Nephron progenitor cell (in vitro differentiated cells): ENCODE data around the gene SMIM36.
A peak's percentile ranks its signal among the peaks of the same experiment; 100 is the strongest.
"Not testable (repeated sequence)": the region's sequence is repeated elsewhere in the genome, so short reads cannot be mapped to it uniquely, and the experiment has no call there.

Experiments
- DNase-seq: peaks from one replicate; pipeline ENCODE4 v3.0.0; 2021
- H3K27ac Mint-ChIP-seq: 2 replicates; pipeline ENCODE4 v1.8.0; 2021; ENCODE audit warnings: mild to moderate bottlenecking, moderate library complexity, mixed read lengths
- H3K27me3 Mint-ChIP-seq: 2 replicates; pipeline ENCODE4 v1.8.0; 2021; ENCODE audit warnings: mild to moderate bottlenecking, low read depth, mixed read lengths; ENCODE audit not compliant: poor library complexity
- H3K36me3 Mint-ChIP-seq: 2 replicates; pipeline ENCODE4 v1.8.0; 2021; ENCODE audit warnings: low read depth, mixed read lengths
- H3K4me1 Mint-ChIP-seq: 2 replicates; pipeline ENCODE4 v1.8.0; 2021; ENCODE audit warnings: mixed read lengths
- H3K4me3 Mint-ChIP-seq: 2 replicates; pipeline ENCODE4 v1.8.0; 2021; ENCODE audit warnings: mild to moderate bottlenecking, moderate library complexity, mixed read lengths
- H3K9me3 Mint-ChIP-seq: 2 replicates; pipeline ENCODE4 v1.8.0; 2021; ENCODE audit warnings: mild to moderate bottlenecking, moderate library complexity, mixed read lengths
- CTCF ChIP-seq: fragments of 200-600 bp; sonication (generic); IDR thresholded peaks from 2 replicates; pipeline ENCODE4 v1.5.0; 2021; ENCODE audit warnings: antibody characterized with exemption

The SMIM36 gene

GRCh38 chr17:55423535-55423934 lies 87.7 kb downstream of the SMIM36 start:
- no peak for DNase-seq
- Mint-ChIP-seq H3K27me3 (peaks cover 24% of the 10 kb centered on the region), H3K36me3 (peaks cover 13% of the 10 kb centered on the region), H3K4me1 (peaks cover 27% of the 10 kb centered on the region), H3K9me3 (peaks cover 10% of the 10 kb centered on the region), H3K27ac (no peak overlapping the region), H3K4me3 (no peak overlapping the region)
- no peak for TF ChIP-seq CTCF

DNA sequence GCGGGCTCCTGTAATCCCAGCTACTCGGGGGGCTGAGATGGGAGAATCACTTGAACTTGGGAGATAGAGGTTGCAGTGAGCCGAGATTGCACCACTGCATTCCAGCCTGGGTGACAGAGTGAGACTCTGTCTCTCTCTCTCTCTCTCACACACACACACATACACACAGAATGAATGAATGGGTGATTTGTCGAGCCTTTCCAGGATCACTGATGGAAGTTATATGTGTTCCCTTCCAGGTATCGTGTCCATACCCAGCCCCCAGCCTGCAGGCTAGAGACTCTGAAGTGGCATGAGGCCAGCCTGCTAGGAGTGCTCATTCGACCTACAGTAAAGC lies 88.5 kb downstream of the SMIM36 start:
- H3K4me3 Mint-ChIP-seq, result peak overlapping the region; percentile 52
- H3K27ac Mint-ChIP-seq, DNase-seq: not testable (repeated sequence)
- peaks cover 27% of the 10 kb centered on the region for H3K4me1 Mint-ChIP-seq
- peaks cover 24% of the 10 kb centered on the region for H3K27me3 Mint-ChIP-seq
- H3K36me3 Mint-ChIP-seq, result peaks cover 20% of the 10 kb centered on the region
- peaks cover 14% of the 10 kb centered on the region for H3K9me3 Mint-ChIP-seq

- H3K9me3 Mint-ChIP-seq, result peaks cover 29% of the 10 kb centered on the region
- H3K27me3 Mint-ChIP-seq, result peaks cover 24% of the 10 kb centered on the region
- H3K36me3 Mint-ChIP-seq, result peaks cover 35% of the 10 kb centered on the region
- H3K4me1 Mint-ChIP-seq, result peaks cover 27% of the 10 kb centered on the region
- peak within 1 kb of the TSS; percentile 91 for H3K4me3 Mint-ChIP-seq
- peak; percentile 49 for DNase-seq
- H3K27ac Mint-ChIP-seq, result peak within 1 kb of the TSS; percentile 57
- TF ChIP-seq CTCF, result no peak
Observed at GRCh38 chr17:55421179-55421934, 89.9 kb downstream of the SMIM36 start, which contains the start of gene MMD. Gene MMD, minus strand, starts transcription at chr17:55421835. Its CDS starts 140 bp downstream, at chr17:55421695.

DNA sequence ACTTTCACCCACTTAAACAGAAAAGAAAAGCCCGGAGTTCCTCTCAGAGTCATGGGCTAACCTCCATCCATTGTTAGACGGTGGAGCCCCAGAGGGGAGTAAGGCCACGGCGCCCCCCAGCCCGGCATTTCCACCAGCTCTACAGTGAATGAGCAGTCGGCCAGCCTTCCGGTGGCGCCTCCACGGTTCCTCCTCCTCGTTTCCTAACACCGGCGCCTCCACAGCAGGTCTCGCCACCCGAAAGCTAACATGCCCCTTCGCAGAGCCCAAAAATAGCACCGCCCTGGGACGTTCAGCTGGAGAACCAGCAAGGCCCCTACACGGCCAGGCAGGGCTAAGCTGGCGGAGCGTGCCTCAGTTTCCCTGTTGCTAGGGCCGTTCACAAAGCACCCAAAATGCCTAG lies 90.5 kb downstream of the SMIM36 start:
- Mint-ChIP-seq H3K36me3 (peaks cover 40% of the 10 kb centered on the region), H3K4me1 (peaks cover 27% of the 10 kb centered on the region), H3K4me3 (peak overlapping the region; percentile 91), H3K27ac (peak overlapping the region; percentile 57), H3K27me3 (peaks cover 22% of the 10 kb centered on the region), H3K9me3 (peaks cover 31% of the 10 kb centered on the region)
- peak; percentile 51 for DNase-seq
- no peak for TF ChIP-seq CTCF

GRCh38 chr17:55420067-55420775 lies 91.0 kb downstream of the SMIM36 start:
- no peak for TF ChIP-seq CTCF
- DNase-seq, result no peak
- Mint-ChIP-seq H3K4me3 (peak overlapping the region; percentile 91), H3K4me1 (peaks cover 30% of the 10 kb centered on the region), H3K27ac (peak overlapping the region; percentile 57), H3K9me3 (peaks cover 31% of the 10 kb centered on the region), H3K27me3 (peaks cover 16% of the 10 kb centered on the region), H3K36me3 (peaks cover 43% of the 10 kb centered on the region)

DNA sequence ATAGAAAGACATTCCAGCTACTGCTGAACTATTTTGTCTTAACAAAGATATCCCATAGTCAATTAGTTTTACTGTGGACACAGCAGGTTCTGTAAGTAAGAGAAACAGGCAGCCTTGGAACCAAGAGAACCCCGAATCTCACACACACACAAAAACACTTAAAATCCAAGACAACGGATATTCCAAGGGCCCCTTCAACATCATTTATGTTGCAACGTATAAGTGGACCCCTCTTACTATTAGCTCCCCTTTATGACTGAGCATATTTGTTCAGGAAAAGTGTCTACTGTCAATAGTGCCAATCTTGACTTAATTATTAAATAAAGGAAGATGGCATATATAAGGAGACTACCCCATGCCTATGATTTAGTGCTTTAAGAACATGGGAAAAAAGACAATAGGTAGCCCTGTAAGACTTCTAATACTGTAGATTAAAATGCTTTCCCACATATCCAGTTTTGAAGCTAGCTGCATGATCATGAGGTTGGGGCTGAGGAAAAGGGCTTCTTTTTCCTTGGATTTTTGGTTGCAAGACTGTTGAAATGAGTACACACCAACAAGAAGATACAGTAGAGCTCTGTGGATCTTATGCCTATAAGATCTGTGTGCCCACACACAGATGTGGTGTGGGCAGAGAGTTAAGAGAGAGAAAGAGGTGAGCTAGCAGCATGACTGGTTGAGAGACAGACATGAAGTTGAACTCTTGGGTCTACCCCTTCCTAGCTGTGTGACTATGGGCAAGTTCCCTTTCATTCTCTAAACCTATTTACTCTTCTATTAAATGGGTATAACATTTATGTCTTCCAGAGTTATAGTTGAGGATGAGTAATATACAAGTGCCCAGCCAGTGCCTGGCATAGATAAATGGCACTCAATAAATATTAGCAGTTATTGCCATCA lies 92.6 kb downstream of the SMIM36 start:
- Mint-ChIP-seq H3K27me3 (peaks cover 8% of the 10 kb centered on the region), H3K4me3 (peak overlapping the region; percentile 41), H3K27ac (no peak overlapping the region), H3K36me3 (peaks cover 59% of the 10 kb centered on the region), H3K9me3 (peaks cover 31% of the 10 kb centered on the region), H3K4me1 (peaks cover 42% of the 10 kb centered on the region)
- no peak for TF ChIP-seq CTCF
- no peak for DNase-seq
